ENCODE data around the gene GATD1. TPM values are rescaled to one million over a fixed set of nuclear protein-coding genes. Genes with fewer than 3 reads are reported as not detected.

GATD1 gene
- total RNA-seq, 4 donors from 2014 or later = 30.9 to 52.4 (median 39.8) TPM

DNA sequence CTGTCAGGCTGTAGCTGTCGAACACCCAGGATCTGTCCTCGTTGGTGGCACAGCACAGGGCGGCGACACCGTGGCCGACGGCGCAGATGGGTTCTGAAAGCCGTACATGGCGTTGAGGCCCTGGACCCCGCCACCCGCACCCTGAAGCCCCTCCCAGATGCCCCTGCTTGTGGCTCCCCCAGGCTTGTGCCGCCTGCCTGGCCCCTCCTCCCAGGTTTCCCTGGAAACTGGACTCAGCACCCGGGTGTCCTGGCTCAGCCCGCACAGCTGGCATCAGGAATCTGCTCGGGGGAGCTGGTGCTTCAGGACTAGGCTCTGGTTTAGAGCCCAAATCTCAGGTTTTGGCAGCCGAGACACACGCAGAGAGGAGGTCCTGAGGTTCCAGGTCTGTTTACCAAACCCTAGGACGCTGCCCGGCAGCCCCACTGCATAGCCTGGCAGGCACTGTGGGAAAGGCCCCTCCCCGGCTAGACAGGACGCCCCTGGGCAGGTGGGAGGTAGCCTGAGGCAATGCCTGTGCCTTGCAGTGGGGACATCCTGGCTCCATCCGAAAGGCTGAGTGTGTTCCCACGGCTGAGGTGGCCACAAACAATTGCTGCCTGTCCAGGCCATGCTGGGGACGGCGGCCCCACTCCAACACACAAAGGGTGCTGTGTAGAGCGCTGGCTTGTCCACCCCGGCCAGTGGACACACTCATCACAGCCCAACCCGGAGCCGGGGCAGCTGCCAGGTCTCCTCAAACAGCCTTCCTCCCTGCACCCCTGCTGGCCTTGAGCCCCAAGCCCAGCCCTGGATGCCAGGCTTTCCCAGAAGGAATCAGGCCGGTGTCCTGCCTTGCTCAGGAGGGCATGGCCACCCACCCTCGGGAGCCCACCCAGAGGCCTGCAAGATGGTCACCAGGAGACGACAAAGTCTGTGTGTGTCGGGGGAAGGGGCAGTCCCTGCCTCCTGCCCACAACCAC is 4.6 kb downstream of the GATD1 start:
- intact Hi-C loops (cut with DNase I; ENCODE audit: low total_unique reads) = no loop called here
- DNase-seq (ENCODE audit: low spot score in 2 of 2) = peak in 1 of 2 donors; percentile 84
- H3K4me3 ChIP-seq (ENCODE audit: low read depth, poor library complexity, severe bottlenecking) = no peak overlapping the region
- TF ChIP-seq, protein P1, sequence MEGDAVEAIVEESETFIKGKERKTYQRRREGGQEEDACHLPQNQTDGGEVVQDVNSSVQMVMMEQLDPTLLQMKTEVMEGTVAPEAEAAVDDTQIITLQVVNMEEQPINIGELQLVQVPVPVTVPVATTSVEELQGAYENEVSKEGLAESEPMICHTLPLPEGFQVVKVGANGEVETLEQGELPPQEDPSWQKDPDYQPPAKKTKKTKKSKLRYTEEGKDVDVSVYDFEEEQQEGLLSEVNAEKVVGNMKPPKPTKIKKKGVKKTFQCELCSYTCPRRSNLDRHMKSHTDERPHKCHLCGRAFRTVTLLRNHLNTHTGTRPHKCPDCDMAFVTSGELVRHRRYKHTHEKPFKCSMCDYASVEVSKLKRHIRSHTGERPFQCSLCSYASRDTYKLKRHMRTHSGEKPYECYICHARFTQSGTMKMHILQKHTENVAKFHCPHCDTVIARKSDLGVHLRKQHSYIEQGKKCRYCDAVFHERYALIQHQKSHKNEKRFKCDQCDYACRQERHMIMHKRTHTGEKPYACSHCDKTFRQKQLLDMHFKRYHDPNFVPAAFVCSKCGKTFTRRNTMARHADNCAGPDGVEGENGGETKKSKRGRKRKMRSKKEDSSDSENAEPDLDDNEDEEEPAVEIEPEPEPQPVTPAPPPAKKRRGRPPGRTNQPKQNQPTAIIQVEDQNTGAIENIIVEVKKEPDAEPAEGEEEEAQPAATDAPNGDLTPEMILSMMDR (IDR thresholded peaks at IDR 0.05) = no peak
- no peak for TF ChIP-seq POLR2A (IDR thresholded peaks at IDR 0.05)
- WGBS, 2 donors = 72 to 76% methylated on average over 30 to 33 of the region's 34 CpGs

DNA sequence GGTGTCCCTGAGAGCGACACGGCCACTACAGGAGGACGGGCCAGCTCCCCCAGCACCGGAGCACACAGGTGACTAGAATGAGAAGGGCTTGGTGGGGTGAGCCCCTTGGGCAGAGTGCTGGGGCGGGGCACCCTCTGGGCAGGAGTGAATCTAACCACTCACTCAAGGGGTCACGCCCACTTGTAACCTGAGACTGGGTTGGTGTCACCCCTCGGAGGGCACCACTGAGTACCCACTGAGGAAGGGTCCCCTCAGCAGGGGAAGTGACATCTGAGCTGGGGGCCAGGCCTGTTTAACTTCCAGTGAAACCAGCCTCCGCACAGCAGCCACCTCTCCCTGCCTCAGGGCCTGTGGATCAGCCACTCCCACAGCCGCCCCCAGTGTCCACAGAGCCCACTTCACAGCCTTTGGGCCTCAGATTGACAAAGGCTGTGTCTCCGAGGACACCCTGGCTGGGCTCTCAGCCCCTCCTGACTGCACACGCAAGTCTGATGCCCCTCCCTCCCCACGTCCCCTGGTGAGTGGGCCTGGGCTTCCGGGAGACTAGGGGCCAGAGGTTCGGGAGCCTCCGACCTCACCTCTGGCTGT is 5.6 kb downstream of the GATD1 start:
- WGBS, 2 donors = 86 to 91% methylated on average over 9 to 14 of the region's 15 CpGs
- H3K4me3 ChIP-seq (ENCODE audit: low read depth, poor library complexity, severe bottlenecking) = no peak overlapping the region
- no peak for TF ChIP-seq POLR2A (IDR thresholded peaks at IDR 0.05)
- TF ChIP-seq, protein P1 (IDR thresholded peaks at IDR 0.05) = no peak
- intact Hi-C loops (cut with DNase I; ENCODE audit: low total_unique reads) = no loop called here
- peak in 1 of 2 donors; percentile 77 for DNase-seq (ENCODE audit: low spot score in 2 of 2)

DNA sequence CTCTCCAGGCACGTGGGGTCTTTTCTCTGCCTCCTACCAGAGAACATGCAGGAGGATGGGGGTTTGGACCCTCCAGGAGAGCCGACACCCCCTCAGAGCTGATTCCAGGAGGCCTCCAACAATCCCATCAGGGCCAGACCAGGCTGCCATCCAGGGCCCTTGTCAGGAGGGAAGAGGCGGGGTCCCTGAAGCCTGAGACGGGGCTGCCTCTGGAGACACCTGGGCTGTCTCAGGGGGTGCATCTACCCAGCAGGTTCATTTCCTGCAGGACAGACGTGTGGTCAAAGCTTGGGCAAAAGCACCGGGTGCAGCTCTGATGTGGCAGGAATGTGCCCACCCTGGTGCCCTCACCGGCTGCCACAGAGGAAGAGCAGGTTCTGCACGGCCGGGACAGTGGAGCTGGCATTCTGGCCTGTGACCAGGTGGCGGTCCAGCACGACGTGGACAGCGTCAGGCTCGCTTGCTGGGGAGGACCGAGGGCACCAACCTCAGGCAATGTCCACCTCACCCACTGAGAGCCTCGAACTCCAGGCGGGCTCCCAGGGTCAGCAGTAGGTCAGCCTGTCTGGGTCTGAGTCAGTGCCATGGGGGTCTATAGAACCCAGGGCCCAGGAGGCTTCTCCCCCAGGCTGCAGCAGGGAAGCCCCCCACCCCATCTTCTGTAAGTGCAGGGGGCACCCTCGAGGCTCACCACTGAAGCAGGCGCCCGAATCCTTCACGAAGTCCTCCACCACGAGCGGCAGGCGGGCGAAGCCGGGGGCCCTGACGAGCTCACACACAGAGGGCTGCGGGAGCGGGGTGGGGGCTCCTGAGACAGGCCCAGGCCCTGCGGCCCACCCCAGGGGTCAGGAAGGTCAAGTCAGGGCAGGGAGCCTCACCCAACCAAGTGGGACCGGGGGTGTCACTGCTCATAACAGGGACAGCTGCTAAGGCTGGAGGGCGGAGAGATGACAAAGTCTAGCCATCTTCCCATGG is 6.4 kb downstream of the GATD1 start:
- intact Hi-C loops (cut with DNase I; ENCODE audit: low total_unique reads) = no loop called here
- no peak overlapping the region for H3K4me3 ChIP-seq (ENCODE audit: low read depth, poor library complexity, severe bottlenecking)
- WGBS, 2 donors = 86 to 96% methylated on average over 25 to 31 of the region's 32 CpGs
- peak in 1 of 2 donors; percentile 81 for DNase-seq (ENCODE audit: low spot score in 2 of 2)
- TF ChIP-seq POLR2A (IDR thresholded peaks at IDR 0.05) = no peak
- TF ChIP-seq, protein P1 (IDR thresholded peaks at IDR 0.05) = no peak

DNA sequence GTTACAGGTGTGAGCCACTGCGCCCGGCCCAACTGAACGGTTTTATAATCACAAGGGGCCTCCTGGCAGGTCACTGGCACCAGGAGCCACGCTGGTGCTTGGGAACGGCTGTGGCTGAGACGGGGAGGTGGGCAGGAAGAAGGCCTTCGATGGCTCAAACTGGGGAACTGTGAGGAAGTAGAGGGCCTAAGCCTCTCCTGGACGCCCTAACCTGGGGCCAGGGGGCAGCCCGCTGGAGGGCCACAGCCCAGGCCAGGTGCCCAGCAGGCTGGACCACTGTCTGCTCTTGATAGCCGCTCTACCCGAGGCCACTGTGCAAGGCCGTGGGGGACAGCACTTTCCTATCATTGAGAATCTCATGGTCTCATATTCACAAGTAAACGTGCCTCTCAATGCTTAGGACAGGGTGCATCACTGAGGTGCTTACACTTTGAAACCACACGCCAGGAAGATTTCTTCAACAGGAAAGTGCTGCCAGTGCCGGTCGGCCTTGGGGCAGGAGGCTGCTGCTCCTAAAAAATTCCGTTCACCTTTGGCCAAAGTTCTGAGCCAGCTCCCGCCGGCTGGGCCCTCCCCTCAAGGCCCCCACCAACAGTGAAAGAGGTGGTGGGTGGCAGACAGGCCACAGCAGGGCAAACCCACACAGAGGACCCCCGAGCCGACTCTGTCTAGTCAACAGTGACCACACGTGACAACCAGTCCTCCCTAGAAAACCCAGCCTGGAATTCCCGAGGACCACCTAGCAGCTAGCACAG is 7.2 kb downstream of the GATD1 start:
- H3K4me3 ChIP-seq (ENCODE audit: low read depth, poor library complexity, severe bottlenecking) = no peak overlapping the region
- TF ChIP-seq POLR2A (IDR thresholded peaks at IDR 0.05) = no peak
- TF ChIP-seq, protein P1 (IDR thresholded peaks at IDR 0.05) = no peak
- 84 to 88% methylated on average over 22 to 23 of the region's 23 CpGs for WGBS, 2 donors
- intact Hi-C loops (cut with DNase I; ENCODE audit: low total_unique reads) = no loop called here
- DNase-seq (ENCODE audit: low spot score in 2 of 2) = no peak

DNA sequence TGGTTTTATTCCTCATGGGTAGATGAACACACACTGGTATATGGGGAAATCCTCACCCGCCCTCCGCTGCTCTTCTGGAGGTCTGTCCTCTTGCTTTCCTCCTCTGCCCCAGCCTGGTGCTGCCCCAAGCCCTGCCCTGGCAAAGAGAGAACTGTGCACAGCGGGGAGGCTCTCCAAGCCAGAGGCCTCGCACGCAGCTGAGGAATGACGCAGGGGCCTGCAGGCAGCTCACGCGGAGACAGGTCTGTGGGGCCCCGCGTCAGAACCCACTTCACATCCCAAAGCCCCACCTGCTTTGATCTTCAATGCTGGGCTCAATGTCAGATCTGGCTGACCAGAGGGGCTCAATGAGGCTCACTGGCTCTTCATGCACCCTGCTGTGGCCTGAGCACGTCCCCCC is 10.0 kb downstream of the GATD1 start:
- intact Hi-C loops (cut with DNase I; ENCODE audit: low total_unique reads) = no loop called here
- TF ChIP-seq, protein P1 (IDR thresholded peaks at IDR 0.05) = no peak
- TF ChIP-seq POLR2A (IDR thresholded peaks at IDR 0.05) = no peak
- no peak overlapping the region for H3K4me3 ChIP-seq (ENCODE audit: low read depth, poor library complexity, severe bottlenecking)
- DNase-seq (ENCODE audit: low spot score in 2 of 2) = no peak
- WGBS, 2 donors = 88 to 93% methylated on average over 11 of the region's 11 CpGs
